GM21576 (cell line): Measurements from ENCODE around the gene NSUN3.

Source experiments
- ATAC-seq: cut with Tn5 transposase; IDR thresholded peaks from one replicate; pipeline ENCODE4 v1.9.1; 2021; ENCODE audit warnings: mild to moderate bottlenecking, moderate library complexity; ENCODE audit not compliant: unreplicated experiment

Gene NSUN3

GRCh38 chr3:94117729-94118128, 54.9 kb downstream of the NSUN3 start:
- no peak for ATAC-seq

- no peak for ATAC-seq
Measured at GRCh38 chr3:94118390-94118789, 55.5 kb downstream of the NSUN3 start.

GRCh38 chr3:94121161-94121560, 58.3 kb downstream of the NSUN3 start:
- no peak for ATAC-seq

GRCh38 chr3:94127115-94127514, 64.3 kb downstream of the NSUN3 start:
- ATAC-seq, result no peak

GRCh38 chr3:94130690-94131089, 67.8 kb downstream of the NSUN3 start:
- no peak for ATAC-seq

GRCh38 chr3:94132777-94133176, 69.9 kb downstream of the NSUN3 start:
- no peak for ATAC-seq

- no peak for ATAC-seq
Measured at GRCh38 chr3:94136133-94136532, 73.3 kb downstream of the NSUN3 start.

- no peak for ATAC-seq
Measured at GRCh38 chr3:94137377-94137776, 74.5 kb downstream of the NSUN3 start.

GRCh38 chr3:94146455-94146854, 83.6 kb downstream of the NSUN3 start:
- ATAC-seq, result no peak

GRCh38 chr3:94147012-94147411, 84.2 kb downstream of the NSUN3 start:
- ATAC-seq, result no peak

GRCh38 chr3:94150113-94150512, 87.3 kb downstream of the NSUN3 start:
- no peak for ATAC-seq

GRCh38 chr3:94156626-94157025, 93.8 kb downstream of the NSUN3 start:
- ATAC-seq, result no peak

GRCh38 chr3:94158512-94158911, 95.7 kb downstream of the NSUN3 start:
- no peak for ATAC-seq

GRCh38 chr3:94159062-94159828, 96.4 kb downstream of the NSUN3 start:
- ATAC-seq, result no peak

- no peak for ATAC-seq
Measured at GRCh38 chr3:94162700-94163099, 99.8 kb downstream of the NSUN3 start.

GRCh38 chr3:94167346-94167745, 104.5 kb downstream of the NSUN3 start:
- ATAC-seq, result no peak

- ATAC-seq, result no peak
Measured at GRCh38 chr3:94167796-94168195, 104.9 kb downstream of the NSUN3 start.

- no peak for ATAC-seq
Measured at GRCh38 chr3:94171954-94172353, 109.1 kb downstream of the NSUN3 start.

- ATAC-seq, result no peak
Measured at GRCh38 chr3:94172695-94173310, 109.9 kb downstream of the NSUN3 start.

GRCh38 chr3:94173673-94174434, 111.0 kb downstream of the NSUN3 start:
- ATAC-seq, result no peak

- no peak for ATAC-seq
Measured at GRCh38 chr3:94175677-94176076, 112.8 kb downstream of the NSUN3 start.
